Trophoblast cell (in vitro differentiated cells and primary cell): ENCODE results near the gene CCSER2.

ENCODE experiments used
- DNase-seq, 2 donors: peaks; one replicate each; pipeline ENCODE4 v3.0.0-alpha.2; 2016
- H2AFZ ChIP-seq: 2 replicates; pipeline ENCODE4 v1.6.1; 2013; ENCODE audit warnings: low read length, moderate library complexity, mild to moderate bottlenecking; ENCODE audit not compliant: insufficient read depth, poor library complexity
- H2AK5ac ChIP-seq: 2 replicates; pipeline ENCODE4 v1.6.1; 2013; ENCODE audit warnings: mild to moderate bottlenecking, low read length
- H2BK120ac ChIP-seq: 2 replicates; pipeline ENCODE4 v1.6.1; 2013; ENCODE audit warnings: low read length, mild to moderate bottlenecking, moderate library complexity; ENCODE audit not compliant: insufficient read depth, poor library complexity
- H2BK12ac ChIP-seq: 2 replicates; pipeline ENCODE4 v1.6.1; 2013; ENCODE audit warnings: mild to moderate bottlenecking, low read length, moderate library complexity
- H2BK5ac ChIP-seq: 2 replicates; pipeline ENCODE4 v1.6.1; 2013; ENCODE audit warnings: low read length, low read depth, moderate library complexity, mild to moderate bottlenecking; ENCODE audit not compliant: poor library complexity
- H3K14ac ChIP-seq: 2 replicates; pipeline ENCODE4 v1.6.1; 2013; ENCODE audit warnings: mild to moderate bottlenecking, low read length
- H3K18ac ChIP-seq: 2 replicates; pipeline ENCODE4 v1.6.1; 2013; ENCODE audit warnings: mild to moderate bottlenecking, low read length
- H3K23ac ChIP-seq: 2 replicates; pipeline ENCODE4 v1.6.1; 2013; ENCODE audit warnings: low read length
- H3K27ac ChIP-seq: 2 replicates; pipeline ENCODE4 v1.5.1; 2013; ENCODE audit warnings: low read depth, mild to moderate bottlenecking, inconsistent platforms, low read length, moderate library complexity
- H3K27me3 ChIP-seq: 2 replicates; pipeline ENCODE4 v1.6.1; 2013; ENCODE audit warnings: inconsistent platforms, mild to moderate bottlenecking, low read length, moderate library complexity; ENCODE audit not compliant: insufficient read depth
- H3K36me3 ChIP-seq, 2 experiments: 1 replicate in 1 of 2; 2 replicates in 1 of 2; pipeline ENCODE4 v1.6.1; 2013; ENCODE audit warnings: low read length in 2 of 2, mild to moderate bottlenecking in 2 of 2, moderate library complexity in 1 of 2; ENCODE audit not compliant: insufficient read depth in 2 of 2, control insufficient read depth in 1 of 2
- H3K4ac ChIP-seq: 2 replicates; pipeline ENCODE4 v1.6.1; 2013; ENCODE audit warnings: low read depth, mild to moderate bottlenecking, low read length, moderate library complexity
- H3K4me1 ChIP-seq, 2 experiments: 1 replicate in 1 of 2; 2 replicates in 1 of 2; pipeline ENCODE4 v1.6.1; 2013; ENCODE audit warnings: low read length in 2 of 2, mild to moderate bottlenecking in 2 of 2, moderate library complexity in 1 of 2; ENCODE audit not compliant: insufficient read depth in 2 of 2, control insufficient read depth in 1 of 2
- H3K4me2 ChIP-seq: 2 replicates; pipeline ENCODE4 v1.6.1; 2013; ENCODE audit warnings: inconsistent platforms, mild to moderate bottlenecking, low read length, moderate library complexity
- H3K4me3 ChIP-seq: 2 replicates; pipeline ENCODE4 v1.5.1; 2013; ENCODE audit warnings: mild to moderate bottlenecking, low read depth, low read length, inconsistent platforms
- H3K79me1 ChIP-seq: one replicate; pipeline ENCODE4 v1.6.1; 2013; ENCODE audit warnings: low read length
- H3K79me2 ChIP-seq: 2 replicates; pipeline ENCODE4 v1.6.1; 2013; ENCODE audit warnings: low read length, mild to moderate bottlenecking; ENCODE audit not compliant: control insufficient read depth, insufficient read depth, poor library complexity
- H3K9ac ChIP-seq: 2 replicates; pipeline ENCODE4 v1.6.1; 2013; ENCODE audit warnings: mild to moderate bottlenecking, low read length
- H3K9me3 ChIP-seq: 2 replicates; pipeline ENCODE4 v1.6.1; 2013; ENCODE audit warnings: low read depth, mild to moderate bottlenecking, control low read depth, inconsistent platforms, low read length; ENCODE audit not compliant: insufficient read depth
- H4K12ac ChIP-seq: 2 replicates; pipeline ENCODE4 v1.6.1; 2013; ENCODE audit warnings: low read depth, mild to moderate bottlenecking, low read length, moderate library complexity
- H4K8ac ChIP-seq: 2 replicates; pipeline ENCODE4 v1.6.1; 2013; ENCODE audit warnings: low read depth, mild to moderate bottlenecking, low read length, moderate library complexity
- H4K91ac ChIP-seq: one replicate; pipeline ENCODE4 v1.6.1; 2013; ENCODE audit warnings: low read depth, mild to moderate bottlenecking, low read length, moderate library complexity
- WGBS: extraction: QIAGEN DNeasy Blood & Tissue Kit; methylation state at CpG from one replicate; pipeline ENCODE4 v1.1.7; 2013; ENCODE audit warnings: missing lambda C conversion rate; ENCODE audit not compliant: insufficient read length, insufficient coverage; ENCODE audit errors: extremely low coverage; 5-methylcytosine and 5-hydroxymethylcytosine counted together

The CCSER2 gene

GRCh38 chr10:84392181-84392580, 63.8 kb downstream of the CCSER2 start:
- Histone ChIP-seq H4K91ac (no peak overlapping the region), H3K14ac (no peak overlapping the region), H2AFZ (no peak overlapping the region), H2BK12ac (no peak overlapping the region), H3K9ac (no peak overlapping the region), H3K79me2 (no peaks in the 10 kb centered on the region), H3K9me3 (no peaks in the 10 kb centered on the region), H3K36me3 (peaks cover 0 to 7% of the 10 kb centered on the region in 2 experiments), H3K23ac (no peak overlapping the region), H4K12ac (no peak overlapping the region), H3K27me3 (no peaks in the 10 kb centered on the region), H3K79me1 (no peaks in the 10 kb centered on the region), H3K4me3 (no peak overlapping the region), H3K4ac (no peak overlapping the region), H2BK120ac (no peak overlapping the region), H4K8ac (no peak overlapping the region), H3K4me2 (no peak overlapping the region), H3K18ac (no peak overlapping the region), H3K27ac (no peak overlapping the region), H2AK5ac (no peak overlapping the region), H3K4me1 (peaks cover 0 to 5% of the 10 kb centered on the region in 2 experiments), H2BK5ac (no peak overlapping the region)
- WGBS = no CpG with 5 or more reads among the region's 2 CpGs
- no peak for DNase-seq

- Histone ChIP-seq H2BK120ac (no peak overlapping the region), H3K18ac (no peak overlapping the region), H3K9me3 (no peaks in the 10 kb centered on the region), H3K4me1 (peaks cover 3 to 5% of the 10 kb centered on the region in 2 experiments), H2AFZ (no peak overlapping the region), H4K91ac (no peak overlapping the region), H3K4me3 (no peak overlapping the region), H2BK5ac (no peak overlapping the region), H3K23ac (no peak overlapping the region), H3K36me3 (peaks cover under 1 to 2% of the 10 kb centered on the region in 2 experiments), H3K27ac (no peak overlapping the region), H3K79me2 (no peaks in the 10 kb centered on the region), H2BK12ac (no peak overlapping the region), H4K12ac (no peak overlapping the region), H2AK5ac (no peak overlapping the region), H3K27me3 (no peaks in the 10 kb centered on the region), H3K9ac (no peak overlapping the region), H3K4ac (no peak overlapping the region), H3K79me1 (peaks cover 3% of the 10 kb centered on the region), H4K8ac (no peak overlapping the region), H3K4me2 (no peak overlapping the region), H3K14ac (no peak overlapping the region)
- DNase-seq = no peak
- WGBS = no CpG with 5 or more reads among the region's 2 CpGs
Measured at GRCh38 chr10:84395581-84395980, 67.2 kb downstream of the CCSER2 start.

- Histone ChIP-seq H2BK5ac (no peak overlapping the region), H3K79me2 (no peaks in the 10 kb centered on the region), H4K12ac (no peak overlapping the region), H3K79me1 (peaks cover 3% of the 10 kb centered on the region), H3K27ac (no peak overlapping the region), H3K36me3 (peaks cover 1 to 4% of the 10 kb centered on the region in 2 experiments), H2BK120ac (no peak overlapping the region), H2AK5ac (no peak overlapping the region), H2AFZ (no peak overlapping the region), H4K8ac (no peak overlapping the region), H3K9me3 (no peaks in the 10 kb centered on the region), H3K18ac (no peak overlapping the region), H3K23ac (no peak overlapping the region), H3K4me1 (peaks cover 3 to 6% of the 10 kb centered on the region in 2 experiments), H4K91ac (peak overlapping the region; percentile 68), H2BK12ac (no peak overlapping the region), H3K9ac (no peak overlapping the region), H3K4me2 (no peak overlapping the region), H3K4ac (no peak overlapping the region), H3K27me3 (no peaks in the 10 kb centered on the region), H3K14ac (no peak overlapping the region), H3K4me3 (no peak overlapping the region)
- WGBS = no CpG with 5 or more reads among the region's 2 CpGs
- no peak for DNase-seq
Measured at GRCh38 chr10:84397735-84398144, 69.4 kb downstream of the CCSER2 start.

GRCh38 chr10:84398696-84399095, 70.3 kb downstream of the CCSER2 start:
- Histone ChIP-seq H3K9me3 (no peaks in the 10 kb centered on the region), H2AK5ac (no peak overlapping the region), H3K4me2 (no peak overlapping the region), H4K12ac (no peak overlapping the region), H3K9ac (no peak overlapping the region), H3K79me1 (peaks cover 3% of the 10 kb centered on the region), H3K36me3 (peaks cover 1 to 4% of the 10 kb centered on the region in 2 experiments), H3K4ac (no peak overlapping the region), H3K18ac (no peak overlapping the region), H3K4me1 (peaks cover 3 to 6% of the 10 kb centered on the region in 2 experiments), H2BK5ac (no peak overlapping the region), H3K27me3 (no peaks in the 10 kb centered on the region), H4K91ac (no peak overlapping the region), H2BK120ac (no peak overlapping the region), H2BK12ac (no peak overlapping the region), H3K4me3 (no peak overlapping the region), H3K27ac (no peak overlapping the region), H2AFZ (no peak overlapping the region), H4K8ac (no peak overlapping the region), H3K14ac (no peak overlapping the region), H3K23ac (no peak overlapping the region), H3K79me2 (no peaks in the 10 kb centered on the region)
- no peak for DNase-seq
